ENCODE results near the gene FOXD1. TPM values are rescaled to one million over a fixed set of nuclear protein-coding genes. Genes with fewer than 3 reads are reported as not detected.
"Not testable (repeated sequence)": the region's sequence is repeated elsewhere in the genome, so short reads cannot be mapped to it uniquely, and the experiment has no call there.

FOXD1 gene
- under 1 TPM; 0.34 to 0.46 TPM for total RNA-seq

DNA sequence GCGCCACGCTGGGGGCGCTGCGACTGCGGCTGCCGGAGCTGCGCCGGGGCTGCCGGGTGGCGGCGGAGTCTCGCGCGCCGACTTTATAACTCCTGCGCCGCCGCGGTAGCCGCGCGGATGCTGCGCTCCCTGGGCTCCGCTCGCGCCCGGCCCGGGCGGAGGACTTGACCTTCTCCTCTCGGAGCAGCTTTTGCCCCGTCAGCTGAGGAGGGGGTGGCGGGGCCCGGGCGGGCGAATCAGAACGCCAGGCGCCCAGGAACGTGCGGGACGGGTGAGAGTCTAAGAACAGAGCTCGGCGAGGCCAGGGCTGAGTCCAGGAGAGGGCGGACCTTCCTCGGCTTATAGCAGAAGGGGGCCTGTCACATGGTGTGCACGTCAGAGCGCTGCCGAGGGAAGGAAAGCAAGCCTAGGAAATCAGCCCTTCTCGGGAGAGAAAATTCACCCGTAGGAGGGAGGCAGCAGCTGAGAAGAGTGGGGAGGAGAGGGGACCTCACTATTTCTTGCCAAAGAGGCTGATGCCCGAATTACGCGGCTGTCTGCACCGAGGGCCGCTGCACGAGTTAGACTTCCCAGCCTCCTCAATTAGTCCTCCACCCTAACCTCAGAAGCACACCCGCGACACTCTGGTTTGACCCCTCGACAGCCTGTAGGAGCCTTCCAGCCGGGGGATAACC, at the start of gene FOXD1:
Gene FOXD1 (minus strand): TSS at position 315 of the 674 bp plus-strand sequence. CDS start 415 bp downstream, outside the sequence.
- ChIA-PET CTCF (interaction anchor here (0.8 kb wide), 1 partner anchor 10 kb away, joined by 3 read pairs; no protein-coding TSS in a partner anchor), POLR2A (no interaction called here)

DNA sequence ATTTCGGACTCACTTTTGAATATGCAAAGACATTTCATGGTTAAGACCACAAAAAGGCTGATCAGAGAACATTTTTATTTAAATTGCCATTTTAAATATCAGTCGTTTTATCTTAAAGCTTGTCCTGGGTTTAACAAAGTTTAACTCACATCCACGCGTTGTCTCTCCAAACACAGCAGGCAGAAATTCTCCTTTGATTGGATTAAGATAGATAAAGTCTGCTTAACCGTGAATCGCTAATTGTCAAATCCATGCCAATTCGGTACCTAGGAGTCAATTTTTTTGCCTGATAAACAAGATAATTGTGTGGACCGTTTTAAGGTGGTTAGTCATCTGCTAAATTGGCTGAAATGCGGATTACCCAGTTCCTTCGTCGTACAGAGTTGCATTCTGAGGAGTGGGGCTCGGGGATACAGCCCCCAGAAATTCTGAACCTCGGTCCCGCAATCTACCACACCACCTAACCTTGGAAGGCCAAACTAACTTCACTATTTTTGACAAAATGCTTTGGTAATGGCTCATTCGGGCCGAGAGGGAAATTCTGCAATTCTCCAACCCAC, 49.0 kb upstream of the FOXD1 start:
- POLR2A ChIA-PET: no interaction called here
- CTCF ChIA-PET: interaction anchor here (1.9 kb wide), 1 partner anchor 46 kb away, joined by 5 read pairs; no protein-coding TSS in a partner anchor

GRCh38 chr5:73496984-73497457, 48.4 kb upstream of the FOXD1 start:
- ChIA-PET CTCF (no interaction called here), POLR2A (no interaction called here)

GRCh38 chr5:73495772-73496335, 47.3 kb upstream of the FOXD1 start:
- ChIA-PET CTCF (no interaction called here), POLR2A (no interaction called here)

GRCh38 chr5:73494721-73495120, 46.1 kb upstream of the FOXD1 start:
- ChIA-PET CTCF (no interaction called here), POLR2A (no interaction called here)

GRCh38 chr5:73493421-73493820, 44.8 kb upstream of the FOXD1 start:
- ChIA-PET CTCF (no interaction called here), POLR2A (no interaction called here)

- ChIA-PET POLR2A (no interaction called here), CTCF (no interaction called here)
These were observed 42.6 kb upstream of the FOXD1 start for GRCh38 chr5:73491155-73491554.

DNA sequence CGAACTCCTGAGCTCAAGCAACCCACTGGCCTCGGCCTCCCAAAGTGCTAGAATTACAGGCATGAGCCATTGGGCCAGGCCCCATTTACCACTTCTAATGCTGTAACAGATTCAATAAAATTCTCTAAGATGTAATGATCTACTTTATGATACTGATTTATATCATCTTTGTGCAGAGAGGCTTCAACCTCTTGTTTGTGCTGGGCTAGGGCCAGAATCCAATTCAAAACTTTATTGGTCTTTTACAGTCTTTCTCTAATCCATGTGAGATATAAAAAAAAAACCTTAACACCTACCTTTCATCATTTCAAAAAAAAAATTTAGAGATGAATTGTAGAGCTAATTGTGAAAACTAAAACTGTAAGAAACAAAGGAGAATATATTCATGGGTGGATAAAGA, 41.5 kb upstream of the FOXD1 start:
- ChIA-PET POLR2A (no interaction called here), CTCF (no interaction called here)

DNA sequence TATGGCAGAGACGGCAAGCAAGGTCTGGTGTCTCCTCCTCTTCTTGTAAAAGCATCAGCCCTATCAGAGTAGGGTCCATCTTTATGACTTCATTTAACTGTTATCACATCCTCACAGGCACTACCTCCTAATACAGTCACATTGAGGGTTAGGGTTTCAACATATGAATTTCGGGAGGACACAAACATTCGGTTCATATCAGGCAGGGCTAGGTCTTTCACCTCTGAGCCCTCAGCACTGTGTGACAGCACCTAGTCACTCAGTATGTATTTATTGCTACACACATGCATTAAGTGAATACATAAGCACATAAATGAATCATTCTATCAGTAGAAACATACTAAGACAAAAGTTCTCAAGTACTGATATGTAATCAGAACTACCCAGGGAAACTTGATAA, 40.2 kb upstream of the FOXD1 start:
- ChIA-PET CTCF (no interaction called here), POLR2A (no interaction called here)

GRCh38 chr5:73487815-73488214, 39.2 kb upstream of the FOXD1 start:
- POLR2A ChIA-PET: no interaction called here
- CTCF ChIA-PET: no interaction called here

GRCh38 chr5:73487257-73487656, 38.7 kb upstream of the FOXD1 start:
- POLR2A ChIA-PET, CTCF ChIA-PET: not testable (repeated sequence)

- POLR2A ChIA-PET: no interaction called here
These were observed 37.7 kb upstream of the FOXD1 start for GRCh38 chr5:73486119-73486899.

GRCh38 chr5:73485715-73486114, 37.1 kb upstream of the FOXD1 start:
- POLR2A ChIA-PET: no interaction called here
- CTCF ChIA-PET: no interaction called here

More at GRCh38 chr5:73486119-73486899, 37.7 kb upstream of the FOXD1 start:
- CTCF ChIA-PET: no interaction called here

- POLR2A ChIA-PET: no interaction called here
- CTCF ChIA-PET: no interaction called here
These were observed 35.9 kb upstream of the FOXD1 start for GRCh38 chr5:73484511-73484910.

GRCh38 chr5:73483676-73484075, 35.1 kb upstream of the FOXD1 start:
- CTCF ChIA-PET: no interaction called here
- POLR2A ChIA-PET: no interaction called here

- CTCF ChIA-PET: no interaction called here
These were observed 34.0 kb upstream of the FOXD1 start for GRCh38 chr5:73482383-73483136.

DNA sequence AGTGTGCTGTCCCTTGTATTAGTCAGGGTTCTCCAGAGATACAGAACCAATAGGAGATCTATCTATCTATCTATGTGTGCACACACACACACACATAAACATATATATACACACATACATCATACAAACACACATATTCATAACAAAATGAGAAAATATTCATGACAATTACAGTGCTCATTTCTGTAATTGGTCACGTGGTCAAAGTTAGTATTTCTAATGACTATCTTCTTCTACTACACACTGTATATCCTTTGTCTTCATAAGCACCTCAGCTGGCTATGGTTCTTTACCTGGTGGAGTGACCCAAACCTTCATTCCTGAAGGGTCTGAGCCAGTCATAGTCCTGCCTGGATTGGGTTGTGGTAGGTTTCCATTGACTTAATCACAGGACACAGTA, 31.9 kb upstream of the FOXD1 start:
- ChIA-PET CTCF (interaction anchor here (0.6 kb wide), 1 partner anchor 26 kb away, joined by 3 read pairs; no protein-coding TSS in a partner anchor), POLR2A (no interaction called here)

More at GRCh38 chr5:73482383-73483136, 34.0 kb upstream of the FOXD1 start:
- POLR2A ChIA-PET: no interaction called here

GRCh38 chr5:73472116-73472515, 23.5 kb upstream of the FOXD1 start:
- CTCF ChIA-PET: no interaction called here
- POLR2A ChIA-PET: no interaction called here

DNA sequence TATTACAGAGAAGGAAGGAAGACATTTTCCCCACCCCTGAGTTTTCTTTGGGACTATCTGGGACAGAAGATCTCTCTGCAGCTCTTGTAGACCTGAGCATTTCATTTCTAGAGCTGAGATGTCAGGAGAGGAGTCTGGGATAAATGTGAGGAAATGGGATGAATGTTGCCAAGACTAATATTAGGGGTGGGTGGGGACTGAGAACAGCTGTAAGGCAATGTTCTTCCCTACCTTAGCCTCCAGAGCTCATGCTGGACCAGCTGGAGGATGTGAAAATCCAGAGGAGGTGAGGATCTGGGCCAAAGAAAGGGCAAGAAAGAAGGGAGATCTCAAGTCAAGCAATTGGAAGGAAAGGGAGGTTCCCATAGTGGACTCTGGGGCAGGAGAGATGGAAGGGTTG, 23.1 kb upstream of the FOXD1 start:
- POLR2A ChIA-PET: no interaction called here

GRCh38 chr5:73469878-73470277, 21.3 kb upstream of the FOXD1 start:
- ChIA-PET POLR2A (no interaction called here), CTCF (no interaction called here)

More for the DNA sequence above, 23.1 kb upstream of the FOXD1 start:
- CTCF ChIA-PET: no interaction called here

Data from activated CD8-positive, alpha-beta memory T cell treated with anti-CD3 and anti-CD28 coated beads for 36 hours (primary cell).